Fibroblast of upper back skin (primary cell): ENCODE data around the gene UCP2.
A peak's percentile ranks its signal among the peaks of the same experiment; 100 is the strongest.
"Not testable (repeated sequence)": the region's sequence is repeated elsewhere in the genome, so short reads cannot be mapped to it uniquely, and the experiment has no call there.

ENCODE experiments used
- DNase-seq: peaks from one replicate; pipeline ENCODE4 v3.0.0-alpha.2; 2013

Gene UCP2

GRCh38 chr11:73991471-73992006 is 8.9 kb upstream of the UCP2 start:
- DNase-seq = no peak

DNA sequence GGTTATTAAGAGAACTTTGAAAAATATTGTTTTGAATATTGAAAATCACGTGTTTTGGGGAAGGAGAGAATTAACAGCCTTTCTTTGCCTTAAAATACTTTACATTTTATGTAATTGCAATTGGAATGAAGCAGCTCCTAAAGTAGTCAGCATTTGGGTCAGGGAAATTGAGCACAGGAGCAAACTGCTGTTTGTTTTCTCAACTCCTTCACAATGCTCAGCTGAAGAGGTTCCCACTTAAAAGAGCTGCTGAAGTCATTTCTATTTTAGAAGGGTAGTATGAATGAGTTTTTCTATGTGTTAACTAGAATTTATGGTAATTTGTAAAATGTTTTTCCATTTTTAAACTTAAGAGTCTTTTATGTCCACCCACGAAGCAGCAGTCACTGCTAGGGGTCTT is 8.1 kb upstream of the UCP2 start:
- DNase-seq = no peak

GRCh38 chr11:73989156-73989555 is 6.5 kb upstream of the UCP2 start:
- DNase-seq = no peak

GRCh38 chr11:73988227-73988626 is 5.6 kb upstream of the UCP2 start:
- DNase-seq = no peak

- not testable (repeated sequence) for DNase-seq
Measured at GRCh38 chr11:73985661-73986060, 3.0 kb upstream of the UCP2 start.

DNA sequence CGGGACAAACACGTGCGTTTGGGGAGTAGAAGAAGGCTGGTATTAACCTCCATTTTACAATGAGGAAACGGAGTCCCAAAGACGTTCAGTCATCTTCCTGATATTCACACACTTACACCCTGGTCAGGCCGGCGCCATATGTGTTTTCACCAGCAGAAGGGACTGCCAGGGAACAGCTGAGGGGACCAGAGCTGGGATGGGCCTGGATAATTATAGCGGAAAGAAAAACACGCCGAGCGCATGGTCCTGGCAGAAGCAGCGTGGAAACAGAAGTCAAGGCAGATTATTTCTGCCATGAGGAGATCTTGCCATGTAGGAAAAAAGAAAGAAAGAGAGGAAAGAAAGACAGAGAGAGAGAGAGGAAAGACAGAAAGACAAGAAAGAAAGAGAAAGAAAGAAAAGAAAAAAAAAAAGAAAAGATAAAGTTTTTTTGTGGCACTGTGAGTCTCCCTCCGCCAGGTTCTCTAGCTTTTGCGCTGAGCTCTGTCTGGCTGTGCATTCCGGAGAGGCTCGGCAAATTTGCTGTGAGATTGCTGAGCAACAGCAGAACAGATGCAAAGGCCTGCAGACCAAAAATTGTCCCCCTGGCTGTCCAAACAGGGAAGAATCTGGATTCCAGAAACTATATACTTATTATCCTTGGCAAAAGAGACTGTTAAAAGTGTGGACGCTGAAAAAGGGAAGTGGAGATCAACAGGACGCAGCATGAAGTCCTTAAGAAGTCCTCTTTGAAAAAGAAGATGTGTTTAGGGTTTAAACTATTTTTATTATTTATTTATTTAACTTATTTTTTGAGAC is 1.3 kb upstream of the UCP2 start:
- no peak for DNase-seq

- peak; percentile 78 for DNase-seq
Measured at GRCh38 chr11:73982990-73983740, 522 bp upstream of the UCP2 start.

- DNase-seq = no peak
Measured at GRCh38 chr11:73981051-73981805, 1.4 kb downstream of the UCP2 start.

GRCh38 chr11:73980001-73980961 is 2.4 kb downstream of the UCP2 start:
- DNase-seq = no peak

DNA sequence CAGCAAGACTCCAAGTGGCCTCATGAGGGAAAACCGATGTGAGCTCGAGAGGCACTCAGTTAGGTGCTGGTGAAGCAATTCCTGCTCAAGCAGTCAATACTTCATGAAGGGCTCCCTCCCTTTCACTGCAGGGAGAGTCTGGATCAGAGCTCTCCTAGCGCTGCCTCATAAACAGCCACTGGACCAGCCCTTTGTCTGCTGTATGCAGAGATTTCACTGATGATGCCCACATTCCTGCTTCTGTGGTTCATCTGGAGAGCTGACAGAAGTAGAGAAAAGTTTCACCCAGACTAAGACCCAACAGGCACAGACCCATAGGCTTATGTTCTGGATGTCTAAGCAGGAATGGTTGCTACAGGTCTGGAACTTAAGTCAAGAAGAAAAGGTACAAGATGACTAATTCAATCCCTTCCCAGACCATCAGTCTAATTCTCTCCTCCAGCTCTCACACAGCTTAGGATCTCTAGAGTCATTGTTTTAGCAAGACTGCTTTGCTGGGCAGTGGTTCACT is 4.0 kb downstream of the UCP2 start:
- DNase-seq = no peak

DNA sequence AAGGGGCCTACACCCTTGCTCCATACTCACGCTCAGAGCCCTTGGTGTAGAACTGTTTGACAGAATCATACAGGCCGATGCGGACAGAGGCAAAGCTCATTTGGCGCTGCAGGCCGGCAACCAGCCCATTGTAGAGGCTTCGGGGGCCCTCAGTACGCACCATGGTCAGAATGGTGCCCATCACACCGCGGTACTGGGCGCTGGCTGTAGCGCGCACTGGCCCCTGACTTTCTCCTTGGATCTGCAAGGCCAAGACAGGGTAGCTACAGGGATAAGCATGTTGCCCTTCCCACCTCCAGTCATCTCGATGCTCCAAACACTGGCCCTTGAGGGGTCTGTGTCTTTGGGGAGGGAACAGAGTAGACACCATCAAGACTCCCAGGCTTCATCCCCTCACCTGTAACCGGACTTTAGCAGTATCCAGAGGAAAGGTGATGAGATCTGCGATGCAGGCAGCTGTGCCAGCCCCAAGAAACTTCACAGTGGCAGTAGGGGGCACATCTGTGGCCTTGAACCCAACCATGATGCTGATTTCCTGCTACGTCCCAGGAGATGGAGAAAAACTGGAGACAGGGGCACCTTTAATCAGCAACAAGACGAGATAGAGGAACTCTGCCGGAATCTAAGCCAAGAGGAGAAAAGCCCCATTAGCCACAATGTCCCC is 4.7 kb downstream of the UCP2 start:
- DNase-seq = no peak

DNA sequence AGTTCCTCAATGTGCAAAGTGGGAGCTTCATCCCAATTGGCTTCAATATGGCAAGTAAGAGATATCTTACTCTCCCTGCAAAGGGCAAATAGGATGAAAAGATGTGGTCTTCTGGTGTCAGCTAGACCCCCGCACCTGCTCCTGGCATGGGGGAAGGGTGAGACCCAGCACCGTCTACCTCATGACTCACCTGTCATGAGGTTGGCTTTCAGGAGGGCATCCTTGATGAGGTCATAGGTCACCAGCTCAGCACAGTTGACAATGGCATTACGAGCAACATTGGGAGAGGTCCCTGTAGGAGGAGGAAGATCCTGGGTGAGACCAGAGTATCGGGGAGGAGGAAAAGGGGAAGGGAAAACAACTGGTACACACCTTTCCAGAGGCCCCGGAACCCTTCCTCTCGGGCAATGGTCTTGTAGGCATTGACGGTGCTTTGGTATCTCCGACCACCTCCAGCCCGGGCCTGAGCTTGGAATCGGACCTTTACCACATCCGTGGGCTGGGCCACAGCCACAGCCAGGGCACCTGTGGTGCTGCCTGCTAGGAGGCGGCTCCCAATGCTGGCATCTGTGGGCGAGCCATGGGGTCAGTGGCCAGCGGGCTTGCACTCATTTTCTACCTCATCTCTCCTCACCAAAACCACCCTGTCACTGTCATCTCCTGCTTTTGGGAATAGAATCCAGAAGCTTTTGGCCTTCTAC is 6.0 kb downstream of the UCP2 start:
- no peak for DNase-seq

- no peak for DNase-seq
Measured at GRCh38 chr11:73975479-73975757, 7.2 kb downstream of the UCP2 start.

GRCh38 chr11:73974604-73975478 is 7.8 kb downstream of the UCP2 start:
- no peak for DNase-seq

DNA sequence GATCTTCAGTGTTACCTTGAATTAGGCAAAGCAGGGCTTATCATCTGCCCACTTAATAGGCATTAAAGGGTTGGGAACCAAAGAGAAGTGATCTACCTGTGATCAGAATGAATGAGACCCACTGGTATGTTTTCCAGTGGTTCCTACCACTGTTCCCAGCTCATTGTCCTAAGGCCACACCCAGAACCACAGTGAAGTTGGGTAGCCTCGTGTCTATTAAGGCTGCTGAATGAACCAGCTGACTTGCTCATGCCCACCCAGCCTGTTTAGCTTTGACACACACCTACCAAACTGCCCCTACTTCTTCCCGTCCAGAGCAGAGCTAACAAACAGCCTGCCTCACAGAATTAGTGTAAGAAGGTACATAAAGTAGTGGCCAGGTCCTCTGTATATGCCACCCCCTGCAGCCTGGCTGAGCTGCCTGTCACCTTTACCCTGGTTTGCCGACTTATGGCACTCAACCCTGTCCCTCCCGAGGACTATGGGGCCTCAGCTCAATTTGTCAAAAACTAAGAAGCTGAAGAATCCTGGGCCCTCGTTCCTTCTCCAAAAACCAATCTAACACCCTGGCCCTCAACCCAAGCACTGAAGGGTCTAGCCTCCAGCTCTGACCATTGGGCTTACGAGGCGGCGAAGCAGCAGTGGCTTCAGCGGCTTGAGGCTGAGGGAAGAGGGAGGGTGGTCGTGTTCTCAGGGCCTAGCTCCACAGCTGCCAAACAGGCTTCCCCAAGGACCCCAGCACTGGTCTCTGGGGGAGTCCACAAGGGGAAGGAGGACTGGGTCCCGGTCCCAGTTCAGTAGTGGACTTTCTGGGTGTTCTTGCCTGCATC is 9.8 kb downstream of the UCP2 start:
- DNase-seq = no peak

DNA sequence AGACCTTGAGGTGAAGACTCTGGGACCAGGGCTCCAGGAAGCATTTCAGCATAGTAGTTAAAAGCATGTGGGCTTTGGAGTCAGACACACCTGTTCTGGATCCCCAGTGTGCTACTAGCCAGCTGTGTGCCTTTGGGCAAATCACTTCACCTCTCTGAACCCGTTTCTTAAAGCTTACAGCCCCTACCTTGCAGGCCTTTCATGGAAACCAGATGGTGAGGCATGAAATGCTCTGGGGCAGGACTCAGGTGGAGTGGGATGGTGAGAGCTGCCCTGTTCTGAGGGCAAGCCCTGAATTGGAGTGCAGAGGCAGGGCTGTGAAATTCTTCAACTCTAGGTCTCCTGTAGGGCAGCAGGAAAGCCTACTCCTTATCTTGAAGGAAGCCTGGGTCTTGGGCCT is 10.5 kb downstream of the UCP2 start:
- DNase-seq = no peak

- DNase-seq = no peak
Measured at GRCh38 chr11:73971175-73971719, 11.4 kb downstream of the UCP2 start.

GRCh38 chr11:73969991-73970800 is 12.4 kb downstream of the UCP2 start:
- no peak for DNase-seq
